MM.1S (cell line): ENCODE results near the gene SEPSECS.

Experiments used
- EZH2 ChIP-seq: fragments of 300-600 bp; sonication (generic); optimal IDR thresholded peaks from 2 replicates; pipeline ENCODE3; 2017; ENCODE audit warnings: low read depth, mild to moderate bottlenecking, antibody characterized with exemption, low read length, mixed read lengths
- TF ChIP-seq, protein P1 (sequence below): fragments of 300-600 bp; sonication (generic); IDR thresholded peaks from 2 replicates; pipeline ENCODE4 v1.5.1; 2016; ENCODE audit warnings: antibody characterized with exemption, low read length, mixed read lengths

GRCh38 chr4:25104591-25104990 is 55.7 kb downstream of the SEPSECS start:
- TF ChIP-seq, protein P1, sequence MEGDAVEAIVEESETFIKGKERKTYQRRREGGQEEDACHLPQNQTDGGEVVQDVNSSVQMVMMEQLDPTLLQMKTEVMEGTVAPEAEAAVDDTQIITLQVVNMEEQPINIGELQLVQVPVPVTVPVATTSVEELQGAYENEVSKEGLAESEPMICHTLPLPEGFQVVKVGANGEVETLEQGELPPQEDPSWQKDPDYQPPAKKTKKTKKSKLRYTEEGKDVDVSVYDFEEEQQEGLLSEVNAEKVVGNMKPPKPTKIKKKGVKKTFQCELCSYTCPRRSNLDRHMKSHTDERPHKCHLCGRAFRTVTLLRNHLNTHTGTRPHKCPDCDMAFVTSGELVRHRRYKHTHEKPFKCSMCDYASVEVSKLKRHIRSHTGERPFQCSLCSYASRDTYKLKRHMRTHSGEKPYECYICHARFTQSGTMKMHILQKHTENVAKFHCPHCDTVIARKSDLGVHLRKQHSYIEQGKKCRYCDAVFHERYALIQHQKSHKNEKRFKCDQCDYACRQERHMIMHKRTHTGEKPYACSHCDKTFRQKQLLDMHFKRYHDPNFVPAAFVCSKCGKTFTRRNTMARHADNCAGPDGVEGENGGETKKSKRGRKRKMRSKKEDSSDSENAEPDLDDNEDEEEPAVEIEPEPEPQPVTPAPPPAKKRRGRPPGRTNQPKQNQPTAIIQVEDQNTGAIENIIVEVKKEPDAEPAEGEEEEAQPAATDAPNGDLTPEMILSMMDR, result no peak
- no peak for TF ChIP-seq EZH2
